Measurements from ENCODE around the gene DQX1. TPM values are rescaled to one million over a fixed set of nuclear protein-coding genes. Genes with fewer than 3 reads are reported as not detected.
"Not testable (repeated sequence)": the region's sequence is repeated elsewhere in the genome, so short reads cannot be mapped to it uniquely, and the experiment has no call there.

Gene DQX1
- total RNA-seq, 1 donor from 2014 or later, result not detected

- H3K27me3 ChIP-seq (ENCODE audit: control insufficient read depth, insufficient read depth, low read length), result no peaks in the 10 kb centered on the region
- H3K36me3 ChIP-seq (ENCODE audit: control insufficient read depth, insufficient read depth, low read length), result peaks cover 1% of the 10 kb centered on the region
- TF ChIP-seq CTCF (IDR thresholded peaks at IDR 0.05; ENCODE audit: insufficient read depth, low read length, poor library complexity, severe bottlenecking), result no peak
- no peak overlapping the region for H3K4me3 ChIP-seq (ENCODE audit: low read depth, low read length)
- DNase-seq (ENCODE audit: low read depth), result no peak
These were observed 36.1 kb downstream of the DQX1 start for GRCh38 chr2:74489906-74490305.

GRCh38 chr2:74488643-74489481 is 37.2 kb downstream of the DQX1 start:
- TF ChIP-seq CTCF (IDR thresholded peaks at IDR 0.05; ENCODE audit: insufficient read depth, low read length, poor library complexity, severe bottlenecking), result no peak
- DNase-seq (ENCODE audit: low read depth), result no peak
- no peak overlapping the region for H3K4me3 ChIP-seq (ENCODE audit: low read depth, low read length)
- no peaks in the 10 kb centered on the region for H3K27me3 ChIP-seq (ENCODE audit: control insufficient read depth, insufficient read depth, low read length)
- H3K36me3 ChIP-seq (ENCODE audit: control insufficient read depth, insufficient read depth, low read length), result peaks cover 1% of the 10 kb centered on the region

GRCh38 chr2:74486141-74486540 is 39.9 kb downstream of the DQX1 start:
- no peak for TF ChIP-seq CTCF (IDR thresholded peaks at IDR 0.05; ENCODE audit: insufficient read depth, low read length, poor library complexity, severe bottlenecking)
- no peak for DNase-seq (ENCODE audit: low read depth)
- H3K27me3 ChIP-seq (ENCODE audit: control insufficient read depth, insufficient read depth, low read length), result no peaks in the 10 kb centered on the region
- H3K36me3 ChIP-seq (ENCODE audit: control insufficient read depth, insufficient read depth, low read length), result no peaks in the 10 kb centered on the region
- H3K4me3 ChIP-seq (ENCODE audit: low read depth, low read length), result no peak overlapping the region

- not testable (repeated sequence) for DNase-seq (ENCODE audit: low read depth); H3K27me3 ChIP-seq (ENCODE audit: control insufficient read depth, insufficient read depth, low read length); H3K36me3 ChIP-seq (ENCODE audit: control insufficient read depth, insufficient read depth, low read length)
- peak overlapping the region; percentile 60 for H3K4me3 ChIP-seq (ENCODE audit: low read depth, low read length)
These were observed 42.3 kb downstream of the DQX1 start for GRCh38 chr2:74483675-74484164.

GRCh38 chr2:74482801-74483674 is 43.0 kb downstream of the DQX1 start, which contains the start of the genes CCDC142 and TTC31:
Gene CCDC142, minus strand, starts transcription at chr2:74482998. Its CDS starts 161 bp downstream, at chr2:74482837.
Gene TTC31, plus strand, starts transcription at chr2:74483081. Its CDS starts 15 bp downstream, at chr2:74483096.
- peak within 1 kb of the TSS; percentile 60 for H3K4me3 ChIP-seq (ENCODE audit: low read depth, low read length)
- H3K27me3 ChIP-seq (ENCODE audit: control insufficient read depth, insufficient read depth, low read length), result no peaks in the 10 kb centered on the region
- peak; percentile 73 for DNase-seq (ENCODE audit: low read depth)
- H3K36me3 ChIP-seq (ENCODE audit: control insufficient read depth, insufficient read depth, low read length), result no peaks in the 10 kb centered on the region
- TF ChIP-seq CTCF (IDR thresholded peaks at IDR 0.05; ENCODE audit: insufficient read depth, low read length, poor library complexity, severe bottlenecking), result peak; percentile 91
